ENCODE results near the gene USP8. TPM values are rescaled to one million over a fixed set of nuclear protein-coding genes. Genes with fewer than 3 reads are reported as not detected.

USP8 gene
- 74.6 TPM for total RNA-seq (2013)
- 10 to 100 TPM; 32.1 to 62.4 (median 37.3) TPM for polyA plus RNA-seq
- polyA minus RNA-seq, result 35.2 and 36.5 TPM in 2 replicates
- 113 to 218 (median 177) reads per million in 11 experiments for total RNA-seq

- peaks cover 11 to 14% of the 10 kb centered on the region in 2 donors for H3K36me3 Mint-ChIP-seq
- peaks cover 52% of the 10 kb centered on the region for H3K79me2 ChIP-seq (ENCODE audit: insufficient read depth, low read length)
- H3K4me1 Mint-ChIP-seq, result peaks cover 28% of the 10 kb centered on the region
- peak; percentile 92 to 96 (median 93) for DNase-seq
- H4K20me1 ChIP-seq (ENCODE audit: insufficient read depth, low read length), result peaks cover 30% of the 10 kb centered on the region
- H3K4me2 ChIP-seq (replicated peaks; ENCODE audit: extremely low read depth, low read length, poor library complexity, severe bottlenecking), result peak within 1 kb of the TSS; percentile 84
- peak within 1 kb of the TSS; percentile 81 for H2AFZ ChIP-seq (ENCODE audit: insufficient read depth, low read depth, low read length, poor library complexity, severe bottlenecking)
- H3K27ac ChIP-seq (ENCODE audit: low read depth in 1 of 2, low read length in 2 of 2), result peak within 1 kb of the TSS; percentile 82 to 99
- H3K9me3 ChIP-seq (replicated peaks in 1 of 2; ENCODE audit: control insufficient read depth in 1 of 2, insufficient read depth in 1 of 2, low read length in 2 of 2), result no peaks in the 10 kb centered on the region
- H3K27me3 Mint-ChIP-seq (ENCODE audit: low read depth in 3 of 3), result peaks cover 0 to 3% (median 0%) of the 10 kb centered on the region in 3 donors
- WGBS (ENCODE audit: insufficient coverage), result 0% methylated on average over 24 of the region's 55 CpGs
- H3K27ac Mint-ChIP-seq, result peak within 1 kb of the TSS; percentile 98 to 99 (median 99)
- peak within 1 kb of the TSS; percentile 71 to 97 (median 95) for H3K4me3 ChIP-seq (replicated peaks in 1 of 3; ENCODE audit: low read depth in 2 of 3, low read length in 3 of 3)
- H3K4me1 ChIP-seq (ENCODE audit: control insufficient read depth in 1 of 2, insufficient read depth in 2 of 2, low read length in 2 of 2), result peaks cover 15 to 24% of the 10 kb centered on the region in 2 donors
- H3K9ac ChIP-seq (ENCODE audit: insufficient read depth, low read length, poor library complexity, severe bottlenecking), result peak within 1 kb of the TSS; percentile 92
- intact Hi-C loops (cut with micrococcal nuclease), result loop anchor here (5.0 kb wide), 1 partner anchor 72 kb away; no protein-coding TSS in a partner anchor
- TF ChIP-seq, protein P1, sequence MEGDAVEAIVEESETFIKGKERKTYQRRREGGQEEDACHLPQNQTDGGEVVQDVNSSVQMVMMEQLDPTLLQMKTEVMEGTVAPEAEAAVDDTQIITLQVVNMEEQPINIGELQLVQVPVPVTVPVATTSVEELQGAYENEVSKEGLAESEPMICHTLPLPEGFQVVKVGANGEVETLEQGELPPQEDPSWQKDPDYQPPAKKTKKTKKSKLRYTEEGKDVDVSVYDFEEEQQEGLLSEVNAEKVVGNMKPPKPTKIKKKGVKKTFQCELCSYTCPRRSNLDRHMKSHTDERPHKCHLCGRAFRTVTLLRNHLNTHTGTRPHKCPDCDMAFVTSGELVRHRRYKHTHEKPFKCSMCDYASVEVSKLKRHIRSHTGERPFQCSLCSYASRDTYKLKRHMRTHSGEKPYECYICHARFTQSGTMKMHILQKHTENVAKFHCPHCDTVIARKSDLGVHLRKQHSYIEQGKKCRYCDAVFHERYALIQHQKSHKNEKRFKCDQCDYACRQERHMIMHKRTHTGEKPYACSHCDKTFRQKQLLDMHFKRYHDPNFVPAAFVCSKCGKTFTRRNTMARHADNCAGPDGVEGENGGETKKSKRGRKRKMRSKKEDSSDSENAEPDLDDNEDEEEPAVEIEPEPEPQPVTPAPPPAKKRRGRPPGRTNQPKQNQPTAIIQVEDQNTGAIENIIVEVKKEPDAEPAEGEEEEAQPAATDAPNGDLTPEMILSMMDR (IDR thresholded peaks at IDR 0.05), result no peak
- H3K4me3 Mint-ChIP-seq, result peak within 1 kb of the TSS; percentile 92 to 97
- H3K36me3 ChIP-seq (replicated peaks in 1 of 2; ENCODE audit: control insufficient read depth in 1 of 2, insufficient read depth in 2 of 2, low read length in 2 of 2), result peaks cover 0 to 12% of the 10 kb centered on the region in 2 donors
- H3K9me3 Mint-ChIP-seq, result no peaks in the 10 kb centered on the region
- no peaks in the 10 kb centered on the region for H3K27me3 ChIP-seq (ENCODE audit: control insufficient read depth in 2 of 2, insufficient read depth in 2 of 2, low read length in 2 of 2)
These were observed at the start of gene USP8 for GRCh38 chr15:50424066-50424890. Gene USP8 (plus strand): TSS chr15:50424405. CDS start chr15:50439074, 14,669 bp downstream.

- Histone ChIP-seq H4K20me1 (ENCODE audit: insufficient read depth, low read length) (no peaks in the 10 kb centered on the region), H3K27me3 (ENCODE audit: control insufficient read depth in 2 of 2, insufficient read depth in 2 of 2, low read length in 2 of 2) (no peaks in the 10 kb centered on the region), H3K36me3 (replicated peaks in 1 of 2; ENCODE audit: control insufficient read depth in 1 of 2, insufficient read depth in 2 of 2, low read length in 2 of 2) (no peaks in the 10 kb centered on the region), H3K27ac (ENCODE audit: low read depth in 1 of 2, low read length in 2 of 2) (peak overlapping the region in 1 of 2 donors; percentile 53), H3K4me1 (ENCODE audit: control insufficient read depth in 1 of 2, insufficient read depth in 2 of 2, low read length in 2 of 2) (peaks cover 17 to 18% of the 10 kb centered on the region in 2 donors), H3K4me2 (replicated peaks; ENCODE audit: extremely low read depth, low read length, poor library complexity, severe bottlenecking) (no peak overlapping the region), H3K79me2 (ENCODE audit: insufficient read depth, low read length) (no peaks in the 10 kb centered on the region), H3K9ac (ENCODE audit: insufficient read depth, low read length, poor library complexity, severe bottlenecking) (no peak overlapping the region), H3K9me3 (replicated peaks in 1 of 2; ENCODE audit: control insufficient read depth in 1 of 2, insufficient read depth in 1 of 2, low read length in 2 of 2) (no peaks in the 10 kb centered on the region), H2AFZ (ENCODE audit: insufficient read depth, low read depth, low read length, poor library complexity, severe bottlenecking) (peak overlapping the region; percentile 33), H3K4me3 (replicated peaks in 1 of 3; ENCODE audit: low read depth in 2 of 3, low read length in 3 of 3) (no peak overlapping the region)
- TF ChIP-seq, protein P1 (IDR thresholded peaks at IDR 0.05), result no peak
- Mint-ChIP-seq H3K27me3 (ENCODE audit: low read depth in 3 of 3) (no peaks in the 10 kb centered on the region), H3K36me3 (no peaks in the 10 kb centered on the region), H3K27ac (peak overlapping the region in 5 of 7 donors; percentile 1 to 73 (median 22)), H3K4me1 (peaks cover 19% of the 10 kb centered on the region), H3K4me3 (no peak overlapping the region), H3K9me3 (peaks cover 0 to 6% (median 0%) of the 10 kb centered on the region in 7 donors)
- DNase-seq, result no peak
- intact Hi-C loops (cut with micrococcal nuclease), result no loop called here
- 100% methylated on average over 2 of the region's 3 CpGs for WGBS (ENCODE audit: insufficient coverage)
These were observed 46.1 kb upstream of the USP8 start for GRCh38 chr15:50377867-50378751.

Measured in CD14-positive monocyte (primary cell).